DMS53 treated with DMSO at 0.1 percent for 48 hours (cell line): ENCODE measurements around the gene NOTUM.

Experiments used
- DNase-seq: peaks from one replicate; lab custom pipeline; 2025; ENCODE audit not compliant: unreplicated experiment; lab: John Stamatoyannopoulos, UW

NOTUM gene

GRCh38 chr17:81978524-81979298, 17.7 kb upstream of the NOTUM start:
- DNase-seq, result no peak

GRCh38 chr17:81977211-81977808, 16.3 kb upstream of the NOTUM start, which contains the start of gene ASPSCR1:
ASPSCR1 (plus strand) TSS chr17:81977629; CDS start chr17:81977647, 18 bp downstream.
- peak; percentile 83 for DNase-seq

- peak; percentile 76 for DNase-seq
Measured at GRCh38 chr17:81976332-81977210, 15.6 kb upstream of the NOTUM start.

- DNase-seq, result no peak
Measured at GRCh38 chr17:81973432-81973831, 12.4 kb upstream of the NOTUM start.

GRCh38 chr17:81968850-81969812, 8.1 kb upstream of the NOTUM start:
- no peak for DNase-seq

- DNase-seq, result no peak
Measured at GRCh38 chr17:81968396-81968745, 7.4 kb upstream of the NOTUM start.

GRCh38 chr17:81967533-81968395, 6.8 kb upstream of the NOTUM start:
- peak; percentile 97 for DNase-seq

GRCh38 chr17:81967244-81967532, 6.2 kb upstream of the NOTUM start:
- DNase-seq, result no peak

- DNase-seq, result peak; percentile 92
Measured at GRCh38 chr17:81966343-81967243, 5.6 kb upstream of the NOTUM start.

GRCh38 chr17:81964081-81964849, 3.3 kb upstream of the NOTUM start:
- DNase-seq, result no peak

GRCh38 chr17:81962499-81963441, 1.8 kb upstream of the NOTUM start:
- no peak for DNase-seq

- DNase-seq, result no peak
Measured at GRCh38 chr17:81961521-81962498, 823 bp upstream of the NOTUM start.

GRCh38 chr17:81960130-81960958, 643 bp downstream of the NOTUM start:
- DNase-seq, result peak; percentile 17

GRCh38 chr17:81959362-81960129, 1.4 kb downstream of the NOTUM start:
- peak; percentile 26 for DNase-seq
